ENCODE measurements around the gene PSTK. TPM values are rescaled to one million over a fixed set of nuclear protein-coding genes. Genes with fewer than 3 reads are reported as not detected.

Gene PSTK
- total and polyA plus RNA-seq, 2 of the 13 experiments (the other 11 are each of a cell fraction or from before 2014, with no cell fraction given) = 8.2 to 9.3 TPM

- TF ChIP-seq SUZ12 (IDR thresholded peaks at IDR 0.05; ENCODE audit: low read depth, low read length) = no peak
- peak; percentile 86 for TF ChIP-seq PAXIP1 (CRISPR knock-in tag; conservative IDR thresholded peaks at IDR 0.05)
- no peak for TF ChIP-seq AGO1 (IDR thresholded peaks at IDR 0.05; ENCODE audit: low read depth, low read length, poor library complexity, severe bottlenecking)
- TF ChIP-seq ZNF337 (CRISPR knock-in tag; IDR thresholded peaks at IDR 0.05; ENCODE audit: borderline replicate concordance, low read depth) = no peak
- TF ChIP-seq ELF1 (CRISPR knock-in tag; IDR thresholded peaks at IDR 0.05) = no peak
- TF ChIP-seq ZNF496 (CRISPR knock-in tag; IDR thresholded peaks at IDR 0.05; ENCODE audit: insufficient replicate concordance) = no peak
- TF ChIP-seq SETDB1 (CRISPR knock-in tag; IDR thresholded peaks at IDR 0.05; ENCODE audit: borderline replicate concordance) = no peak
- TF ChIP-seq TRIM22 (IDR thresholded peaks at IDR 0.05) = no peak
- no peak for TF ChIP-seq ZSCAN30 (CRISPR knock-in tag; IDR thresholded peaks at IDR 0.05)
- no peak for TF ChIP-seq HES4 (CRISPR knock-in tag; IDR thresholded peaks at IDR 0.05; ENCODE audit: borderline replicate concordance)
- TF ChIP-seq RFX1 (IDR thresholded peaks at IDR 0.05) = no peak
- no peak for TF ChIP-seq FOXA1 (IDR thresholded peaks at IDR 0.05)
- TF ChIP-seq FOXA1 (CRISPR knock-in tag; IDR thresholded peaks at IDR 0.05) = peak; percentile 72
- TF ChIP-seq ADNP (CRISPR knock-in tag; IDR thresholded peaks at IDR 0.05) = no peak; the same call in 1 of the 2 replicates
- peak in 1 of 2 experiments; percentile 66; a peak in 3 of 4 replicates for TF ChIP-seq EP300 (IDR thresholded peaks at IDR 0.05; ENCODE audit: low read depth in 2 of 2, low read length in 2 of 2)
- TF ChIP-seq EP300 (CRISPR knock-in tag; IDR thresholded peaks at IDR 0.05; ENCODE audit: borderline replicate concordance) = no peak
- peak; percentile 47 for TF ChIP-seq ELF3 (CRISPR knock-in tag; IDR thresholded peaks at IDR 0.05)
- no peak for TF ChIP-seq ZNF652 (CRISPR knock-in tag; IDR thresholded peaks at IDR 0.05; ENCODE audit: borderline replicate concordance, low read depth)
- TF ChIP-seq MBD4 (IDR thresholded peaks at IDR 0.05; ENCODE audit: borderline replicate concordance, low read length) = no peak
- TF ChIP-seq TBP (CRISPR knock-in tag; IDR thresholded peaks at IDR 0.05) = no peak
- TF ChIP-seq SNAPC5 (CRISPR knock-in tag; IDR thresholded peaks at IDR 0.05; ENCODE audit: borderline replicate concordance) = no peak
- no peak for TF ChIP-seq ZNF280B (CRISPR knock-in tag; IDR thresholded peaks at IDR 0.05; ENCODE audit: borderline replicate concordance)
- no peak for TF ChIP-seq ZNF138 (CRISPR knock-in tag; IDR thresholded peaks at IDR 0.05; ENCODE audit: low read depth)
- TF ChIP-seq RFX3 (CRISPR knock-in tag; IDR thresholded peaks at IDR 0.05) = no peak
- no peak for TF ChIP-seq POLR2A (IDR thresholded peaks at IDR 0.05; ENCODE audit: insufficient read depth in 1 of 2, low read depth in 2 of 2, low read length in 2 of 2)
Measured at GRCh38 chr10:123035467-123036086, 55.4 kb downstream of the PSTK start (continued).
